CD14-positive monocyte (primary cell): ENCODE data around the gene JHY. TPM values are rescaled to one million over a fixed set of nuclear protein-coding genes. Genes with fewer than 3 reads are reported as not detected.

ENCODE experiments used
- DNase-seq, 3 donors: peaks; one replicate each; pipeline ENCODE4 v3.0.0-alpha.2; 2011 to 2022
- H2AFZ ChIP-seq: 2 replicates; pipeline ENCODE4 v1.6.0; 2012; ENCODE audit warnings: mild to moderate bottlenecking, low read depth, low read length, inconsistent platforms; ENCODE audit not compliant: insufficient read depth, poor library complexity, severe bottlenecking
- H3K27ac ChIP-seq, 2 donors: 1 replicate in 1 of 2; 2 replicates in 1 of 2; pipeline ENCODE4 v1.5.1; 2012 to 2013; ENCODE audit warnings: low read length in 2 of 2, control low read depth in 1 of 2, inconsistent platforms in 1 of 2, low read depth in 1 of 2, mild to moderate bottlenecking in 1 of 2
- H3K27me3 ChIP-seq, 2 donors: one replicate each; pipeline versions ENCODE4 v1.6.0 to v1.6.1; 2011 to 2013; ENCODE audit warnings: low read length in 2 of 2; ENCODE audit not compliant: control insufficient read depth in 2 of 2, insufficient read depth in 2 of 2
- H3K36me3 ChIP-seq, 2 donors: replicated peaks in 1 of 2; 1 replicate in 1 of 2; 2 replicates in 1 of 2; pipeline versions ENCODE4 v1.5.1 to v1.6.1; 2012 to 2013; ENCODE audit warnings: low read length in 2 of 2, control low read depth in 1 of 2, inconsistent platforms in 1 of 2, mild to moderate bottlenecking in 1 of 2; ENCODE audit not compliant: insufficient read depth in 2 of 2, control insufficient read depth in 1 of 2
- H3K4me1 ChIP-seq, 2 donors: 1 replicate in 1 of 2; 2 replicates in 1 of 2; pipeline versions ENCODE4 v1.5.1 to v1.6.1; 2012 to 2013; ENCODE audit warnings: low read length in 2 of 2, control low read depth in 1 of 2, inconsistent platforms in 1 of 2, mild to moderate bottlenecking in 1 of 2, moderate library complexity in 1 of 2; ENCODE audit not compliant: insufficient read depth in 2 of 2, control insufficient read depth in 1 of 2
- H3K4me2 ChIP-seq: replicated peaks from 2 replicates; pipeline ENCODE3; 2012; ENCODE audit warnings: low read length, moderate library complexity, mild to moderate bottlenecking; ENCODE audit not compliant: poor library complexity, severe bottlenecking; ENCODE audit errors: extremely low read depth
- H3K4me3 ChIP-seq, 3 experiments: fragments of 200-600 bp in 1 of 3; sonication (generic) in 1 of 3; replicated peaks in 1 of 3; 1 replicate in 2 of 3; 2 replicates in 1 of 3; pipeline ENCODE4 v1.5.1; 2011 to 2013; ENCODE audit warnings: low read length in 3 of 3, mild to moderate bottlenecking in 3 of 3, control low read depth in 2 of 3, low read depth in 2 of 3, inconsistent platforms in 1 of 3, moderate library complexity in 1 of 3
- H3K79me2 ChIP-seq: 2 replicates; pipeline ENCODE4 v1.6.0; 2012; ENCODE audit warnings: mild to moderate bottlenecking, control low read depth, inconsistent platforms, low read length, moderate library complexity; ENCODE audit not compliant: insufficient read depth
- H3K9ac ChIP-seq: 2 replicates; pipeline ENCODE4 v1.6.0; 2017; ENCODE audit warnings: low read length, mild to moderate bottlenecking; ENCODE audit not compliant: insufficient read depth, poor library complexity, severe bottlenecking
- H3K9me3 ChIP-seq, 2 donors: replicated peaks in 1 of 2; 1 replicate in 1 of 2; 2 replicates in 1 of 2; pipeline versions ENCODE4 v1.5.1 to v1.6.1; 2012 to 2013; ENCODE audit warnings: low read length in 2 of 2, control low read depth in 1 of 2; ENCODE audit not compliant: control insufficient read depth in 1 of 2, insufficient read depth in 1 of 2
- H4K20me1 ChIP-seq: 2 replicates; pipeline ENCODE4 v1.6.0; 2012; ENCODE audit warnings: mild to moderate bottlenecking, low read length, control low read depth, moderate library complexity; ENCODE audit not compliant: insufficient read depth
- H3K27ac Mint-ChIP-seq, 7 donors: one replicate each; pipeline ENCODE4 v1.8.0; 2020; ENCODE audit warnings: mild to moderate bottlenecking in 7 of 7, mixed read lengths in 7 of 7, moderate library complexity in 6 of 7, inconsistent platforms in 2 of 7
- H3K27me3 Mint-ChIP-seq, 3 donors: one replicate each; pipeline ENCODE4 v1.8.0; 2021 to 2022; ENCODE audit warnings: low read depth in 3 of 3, mild to moderate bottlenecking in 3 of 3, mixed read lengths in 3 of 3, moderate library complexity in 3 of 3, inconsistent platforms in 1 of 3
- H3K36me3 Mint-ChIP-seq, 2 donors: one replicate each; pipeline ENCODE4 v1.8.0; 2020; ENCODE audit warnings: mixed read lengths in 2 of 2, inconsistent platforms in 1 of 2, mild to moderate bottlenecking in 1 of 2
- H3K4me1 Mint-ChIP-seq: one replicate; pipeline ENCODE4 v1.8.0; 2020; ENCODE audit warnings: mild to moderate bottlenecking, mixed read lengths
- H3K4me3 Mint-ChIP-seq, 2 donors: one replicate each; pipeline ENCODE4 v1.8.0; 2020; ENCODE audit warnings: mild to moderate bottlenecking in 2 of 2, mixed read lengths in 2 of 2, moderate library complexity in 1 of 2
- H3K9me3 Mint-ChIP-seq, 7 donors: one replicate each; pipeline ENCODE4 v1.8.0; 2020 to 2022; ENCODE audit warnings: mixed read lengths in 7 of 7, mild to moderate bottlenecking in 6 of 7, moderate library complexity in 6 of 7, inconsistent platforms in 2 of 7
- CTCF ChIP-seq: fragments of 200-600 bp; IDR thresholded peaks from one replicate; pipeline ENCODE4 v1.8.0; 2022; ENCODE audit warnings: antibody characterized with exemption, mild to moderate bottlenecking
- WGBS: methylation state at CpG from one replicate; pipeline ENCODE4 v1.1.5; 2013; ENCODE audit warnings: missing lambda C conversion rate; ENCODE audit not compliant: insufficient coverage; 5-methylcytosine and 5-hydroxymethylcytosine counted together
- intact Hi-C, 2 donors: fragments of 100-400 bp; cut with micrococcal nuclease; formaldehyde crosslinking; loops; one replicate each; pipeline versions ENCODE4 v1.15.0 to v1.15.1; 2023
- polyA plus RNA-seq, 3 donors: library from polyadenylated mRNA; depleted of rRNA in 1 of 3; unstranded in 2 of 3; stranded (reverse) in 1 of 3; fragments of 300-500 nt in 2 of 3; fragments of >200 nt in 1 of 3; fragmentation: Illumina TruSeq in 2 of 3; gene quantifications; 1 replicate in 2 of 3; 2 replicates in 1 of 3; pipeline ENCODE4 v1.2.3, GENCODE V29; 2012 to 2021

JHY gene
- polyA plus RNA-seq, 3 donors, result 0.68 to 0.91 (median 0.89) TPM

GRCh38 chr11:122954455-122954854 lies 71.9 kb downstream of the JHY start:
- Mint-ChIP-seq H3K27ac (peak overlapping the region in 1 of 7 donors; percentile 75), H3K27me3 (peaks cover 1 to 4% (median 3%) of the 10 kb centered on the region in 3 donors), H3K4me3 (no peak overlapping the region), H3K4me1 (peaks cover 8% of the 10 kb centered on the region), H3K9me3 (peaks cover 0 to 5% (median 0%) of the 10 kb centered on the region in 7 donors), H3K36me3 (no peaks in the 10 kb centered on the region)
- no peaks in the 10 kb centered on the region for H4K20me1 ChIP-seq
- no peak overlapping the region for H2AFZ ChIP-seq
- H3K27ac ChIP-seq, result no peak overlapping the region
- intact Hi-C loops, result no loop called here
- H3K27me3 ChIP-seq, result no peaks in the 10 kb centered on the region
- TF ChIP-seq CTCF, result no peak
- 67% methylated on average over 1 of the region's 4 CpGs for WGBS
- no peaks in the 10 kb centered on the region for H3K4me1 ChIP-seq
- H3K4me3 ChIP-seq, result no peak overlapping the region
- DNase-seq, result no peak
- H3K36me3 ChIP-seq, result no peaks in the 10 kb centered on the region
- no peak overlapping the region for H3K9ac ChIP-seq
- no peaks in the 10 kb centered on the region for H3K9me3 ChIP-seq
- no peak overlapping the region for H3K4me2 ChIP-seq
- H3K79me2 ChIP-seq, result no peaks in the 10 kb centered on the region

- H3K36me3 Mint-ChIP-seq, result no peaks in the 10 kb centered on the region
- no CpG with 5 or more reads among the region's 4 CpGs for WGBS
- DNase-seq, result no peak
- H3K4me3 Mint-ChIP-seq, result no peak overlapping the region
- peaks cover 19 to 40% (median 22%) of the 10 kb centered on the region in 3 donors for H3K27me3 Mint-ChIP-seq
- Histone ChIP-seq H3K27me3 (peaks cover 19 to 28% of the 10 kb centered on the region in 2 donors), H3K4me1 (no peaks in the 10 kb centered on the region), H3K79me2 (no peaks in the 10 kb centered on the region), H2AFZ (no peak overlapping the region), H3K4me3 (no peak overlapping the region), H3K36me3 (no peaks in the 10 kb centered on the region), H3K4me2 (no peak overlapping the region), H3K9me3 (no peaks in the 10 kb centered on the region), H3K9ac (no peak overlapping the region), H4K20me1 (no peaks in the 10 kb centered on the region), H3K27ac (no peak overlapping the region)
- H3K9me3 Mint-ChIP-seq, result peaks cover 0 to 5% (median 1%) of the 10 kb centered on the region in 7 donors
- no peak for TF ChIP-seq CTCF
- H3K27ac Mint-ChIP-seq, result no peak overlapping the region
- intact Hi-C loops, result no loop called here
- no peaks in the 10 kb centered on the region for H3K4me1 Mint-ChIP-seq
Measured at GRCh38 chr11:122963961-122964360, 81.4 kb downstream of the JHY start.
